Measurements from ENCODE around the gene FRAT2. TPM values are rescaled to one million over a fixed set of nuclear protein-coding genes. Genes with fewer than 3 reads are reported as not detected.
A peak's percentile ranks its signal among the peaks of the same experiment; 100 is the strongest.

Gene FRAT2
- total and polyA plus RNA-seq, 2 donors (not counting 3 experiments of a cell fraction or from before 2014, with no cell fraction given), result 6.6 to 11.3 TPM

- H3K79me2 ChIP-seq (ENCODE audit: control insufficient read depth, insufficient read depth, low read length), result no peaks in the 10 kb centered on the region
- peak; percentile 89 for FAIRE-seq
- peak; percentile 93 for DNase-seq (ENCODE audit: low read depth, low spot score)
- H3K4me1 ChIP-seq (ENCODE audit: control insufficient read depth, extremely low read depth, insufficient read depth, low read length), result peaks cover 15% of the 10 kb centered on the region
- dilution Hi-C loops (cut with MboI; ENCODE audit: extremely low pct_ligation_motif_present, low sequenced_read_pairs), result no loop called here
- peak within 1 kb of the TSS; percentile 92 for H2AFZ ChIP-seq (ENCODE audit: low read depth, low read length)
- no peaks in the 10 kb centered on the region for H4K20me1 ChIP-seq (replicated peaks; ENCODE audit: control insufficient read depth, extremely low read depth, insufficient read depth, low read length)
- CTCF ChIA-PET, result interaction anchor here (0.9 to 3.5 kb wide), 5 partner anchors 14 to 246 kb away, joined by 3 to 37 read pairs (median 7); no protein-coding TSS in a partner anchor
- peak within 1 kb of the TSS; percentile 95 for H3K4me2 ChIP-seq (ENCODE audit: insufficient read depth, low read length)
- BruUV-seq (replicated peaks), result no TSS peak
- peak within 1 kb of the TSS; percentile 95 for H3K27ac ChIP-seq (ENCODE audit: insufficient read depth, low read depth, low read length)
- H3K36me3 ChIP-seq (ENCODE audit: control insufficient read depth in 2 of 2, extremely low read depth in 1 of 2, insufficient read depth in 2 of 2, low read length in 2 of 2), result no peaks in the 10 kb centered on the region
- intact Hi-C loops (cut with micrococcal nuclease), result loop anchor here (1.0 kb wide), 1 partner anchor 27 kb away; the partner anchor contains the start of gene ARHGAP19
- H3K9ac ChIP-seq (replicated peaks; ENCODE audit: extremely low read depth, insufficient read depth, low read length), result peak within 1 kb of the TSS; percentile 95
- no peaks in the 10 kb centered on the region for H3K9me1 ChIP-seq (replicated peaks; ENCODE audit: control insufficient read depth, extremely low read depth, insufficient read depth, low read length)
- H3K4me3 ChIP-seq (replicated peaks in 1 of 3; ENCODE audit: insufficient read depth in 1 of 3, low read depth in 1 of 3, low read length in 3 of 3), result peak within 1 kb of the TSS; percentile 39 to 74 (median 58)
- TF ChIP-seq FOS (IDR thresholded peaks at IDR 0.05; ENCODE audit: borderline replicate concordance, insufficient read depth, low read length) (no peak), JUN (IDR thresholded peaks at IDR 0.05; ENCODE audit: borderline replicate concordance, insufficient read depth, insufficient read length, low read depth) (peak; percentile 16), POLR2A (IDR thresholded peaks at IDR 0.05; ENCODE audit: low read depth, low read length) (peak; percentile 26), MAX (IDR thresholded peaks at IDR 0.05; ENCODE audit: insufficient read depth, insufficient read length) (no peak), EZH2 (IDR thresholded peaks at IDR 0.05; ENCODE audit: borderline replicate concordance, low read depth, low read length, severe bottlenecking) (no peak), POLR2AphosphoS5 (IDR thresholded peaks at IDR 0.05; ENCODE audit: insufficient read depth, low read depth, low read length) (peak; percentile 69), MYC (IDR thresholded peaks at IDR 0.05; ENCODE audit: low read depth, low read length) (no peak), GATA2 (IDR thresholded peaks at IDR 0.05; ENCODE audit: insufficient read depth, insufficient read length, low read depth, low read length) (no peak)
- TF ChIP-seq, protein P1, sequence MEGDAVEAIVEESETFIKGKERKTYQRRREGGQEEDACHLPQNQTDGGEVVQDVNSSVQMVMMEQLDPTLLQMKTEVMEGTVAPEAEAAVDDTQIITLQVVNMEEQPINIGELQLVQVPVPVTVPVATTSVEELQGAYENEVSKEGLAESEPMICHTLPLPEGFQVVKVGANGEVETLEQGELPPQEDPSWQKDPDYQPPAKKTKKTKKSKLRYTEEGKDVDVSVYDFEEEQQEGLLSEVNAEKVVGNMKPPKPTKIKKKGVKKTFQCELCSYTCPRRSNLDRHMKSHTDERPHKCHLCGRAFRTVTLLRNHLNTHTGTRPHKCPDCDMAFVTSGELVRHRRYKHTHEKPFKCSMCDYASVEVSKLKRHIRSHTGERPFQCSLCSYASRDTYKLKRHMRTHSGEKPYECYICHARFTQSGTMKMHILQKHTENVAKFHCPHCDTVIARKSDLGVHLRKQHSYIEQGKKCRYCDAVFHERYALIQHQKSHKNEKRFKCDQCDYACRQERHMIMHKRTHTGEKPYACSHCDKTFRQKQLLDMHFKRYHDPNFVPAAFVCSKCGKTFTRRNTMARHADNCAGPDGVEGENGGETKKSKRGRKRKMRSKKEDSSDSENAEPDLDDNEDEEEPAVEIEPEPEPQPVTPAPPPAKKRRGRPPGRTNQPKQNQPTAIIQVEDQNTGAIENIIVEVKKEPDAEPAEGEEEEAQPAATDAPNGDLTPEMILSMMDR (IDR thresholded peaks at IDR 0.05; ENCODE audit: extremely low read depth in 1 of 2, insufficient read depth in 1 of 2, low read depth in 1 of 2, low read length in 2 of 2), result no peak
- H3K27me3 ChIP-seq (ENCODE audit: control insufficient read depth in 2 of 2, insufficient read depth in 2 of 2, low read length in 2 of 2), result no peaks in the 10 kb centered on the region
- no peaks in the 10 kb centered on the region for H3K9me3 ChIP-seq (replicated peaks; ENCODE audit: control insufficient read depth, insufficient read depth, low read length)
- POLR2A ChIA-PET, result interaction anchor here (1.2 to 1.9 kb wide), 2 partner anchors 14 to 40 kb away, joined by 3 to 10 read pairs; partner anchors contain the start of gene FRAT2
Observed at GRCh38 chr10:97318772-97319651, 15.5 kb downstream of the FRAT2 start, which contains the start of gene FRAT1. FRAT1 (plus strand) TSS chr10:97319271; CDS start chr10:97319454, 183 bp downstream.

Measured in endothelial cell of umbilical vein (primary cell).